HG03175 (cell line): Measurements from ENCODE around the gene WDR35.
"Not testable (repeated sequence)": the region's sequence is repeated elsewhere in the genome, so short reads cannot be mapped to it uniquely, and the experiment has no call there.

Experiments
- ATAC-seq: cut with Tn5 transposase; IDR thresholded peaks from one replicate; pipeline ENCODE4 v1.9.1; 2021; ENCODE audit warnings: mild to moderate bottlenecking, moderate library complexity; ENCODE audit not compliant: unreplicated experiment

The WDR35 gene

GRCh38 chr2:19897623-19898245, 92.2 kb downstream of the WDR35 start:
- ATAC-seq: no peak

DNA sequence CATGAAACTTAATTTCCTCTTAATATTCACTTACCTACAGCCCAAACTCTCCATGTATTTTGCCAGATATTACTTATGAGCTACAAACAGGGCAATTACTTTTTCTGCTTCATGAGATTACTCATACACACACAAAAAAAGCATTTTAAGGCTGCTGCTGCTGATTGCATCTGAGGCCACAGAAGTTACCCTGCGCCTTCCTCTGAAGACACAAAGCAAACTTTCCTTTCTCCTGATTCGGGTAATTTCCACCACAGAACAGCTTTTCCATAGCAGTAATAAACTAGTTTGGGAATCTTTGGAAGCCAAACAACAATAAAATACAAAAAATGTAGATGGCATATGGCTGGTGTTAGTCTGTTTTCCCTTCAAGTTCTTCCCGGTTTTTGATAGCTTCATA, 94.4 kb downstream of the WDR35 start:
- ATAC-seq: no peak

DNA sequence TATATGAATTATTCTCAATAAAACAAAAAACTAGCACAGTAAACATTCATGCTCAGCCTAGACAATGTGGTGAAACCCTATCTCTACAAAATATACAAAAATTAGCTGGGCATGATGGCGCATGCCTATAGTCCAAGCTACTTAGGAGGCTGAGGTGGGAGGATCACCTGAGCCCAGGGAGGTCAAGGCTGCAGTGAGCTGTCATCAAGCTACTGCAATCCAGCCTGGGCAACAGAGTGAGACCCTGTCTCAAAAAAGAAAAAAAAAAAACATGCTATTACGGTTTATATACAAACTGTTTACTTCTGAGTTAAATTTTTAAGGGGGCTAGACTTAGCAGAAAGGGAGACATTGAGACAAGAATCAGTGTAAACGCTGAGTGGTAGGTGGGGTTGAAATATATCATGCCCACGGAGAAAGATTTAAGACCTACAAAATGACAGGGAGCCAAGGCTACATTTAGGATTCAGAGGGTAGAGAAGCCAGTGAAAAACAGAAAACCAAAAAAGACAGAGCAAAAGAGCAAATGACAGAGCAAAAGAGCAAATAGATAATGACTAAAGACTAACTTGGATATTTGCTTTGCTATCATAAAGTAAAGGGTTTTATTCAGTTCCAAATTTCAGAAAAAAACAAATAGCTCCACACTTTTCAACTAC, 95.6 kb downstream of the WDR35 start:
- no peak for ATAC-seq

DNA sequence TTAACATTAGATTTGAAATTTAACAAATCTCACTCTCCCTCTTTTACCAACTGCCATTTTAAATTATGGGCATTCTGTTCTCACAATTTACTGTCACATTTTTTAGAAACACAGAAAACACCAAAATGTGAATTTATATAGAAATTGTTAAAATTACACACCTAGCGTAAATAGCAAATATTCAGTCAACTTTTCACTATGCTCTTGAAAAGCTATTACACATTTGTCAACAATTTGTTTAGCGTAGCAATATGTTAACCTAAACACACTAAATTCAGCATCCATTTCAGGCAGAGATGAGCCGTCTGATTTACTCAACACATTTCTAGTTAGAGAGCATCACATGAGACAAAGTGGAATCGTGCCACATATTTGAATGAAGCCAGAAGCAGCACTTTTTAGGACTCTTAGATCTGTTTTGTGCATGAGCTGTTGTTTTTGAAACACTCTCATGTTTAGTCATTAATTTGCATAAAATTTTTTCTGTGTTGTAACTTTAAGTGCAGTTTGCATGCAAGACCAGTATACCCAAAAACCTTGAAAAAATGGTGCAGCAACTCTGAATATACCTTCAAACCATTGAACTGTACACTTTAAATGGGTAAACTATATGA, 96.3 kb downstream of the WDR35 start:
- peak; percentile 84 for ATAC-seq

- not testable (repeated sequence) for ATAC-seq
Measured at GRCh38 chr2:19891971-19892370, 97.9 kb downstream of the WDR35 start.

- ATAC-seq: no peak
Measured at GRCh38 chr2:19890104-19890503, 99.8 kb downstream of the WDR35 start.

DNA sequence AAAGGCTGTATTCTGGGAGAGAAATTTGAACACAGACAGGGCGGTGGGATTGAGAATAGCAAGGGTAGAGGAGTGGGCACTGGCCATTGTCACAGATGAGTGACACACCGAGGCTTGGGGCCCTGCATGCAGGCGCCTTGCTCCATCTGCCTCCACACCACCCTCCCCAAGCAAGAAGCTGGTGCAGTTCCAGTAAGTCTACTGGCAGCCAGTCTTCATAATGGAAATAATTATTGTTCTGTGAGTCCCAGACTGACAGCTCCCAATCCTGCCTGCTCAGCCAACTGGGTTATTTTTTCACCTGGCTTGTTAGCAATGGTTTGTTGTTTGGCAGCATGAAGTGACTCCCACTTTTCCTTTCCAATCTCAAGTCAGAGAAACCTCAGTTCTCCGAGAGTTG, 101.1 kb downstream of the WDR35 start:
- ATAC-seq: no peak

DNA sequence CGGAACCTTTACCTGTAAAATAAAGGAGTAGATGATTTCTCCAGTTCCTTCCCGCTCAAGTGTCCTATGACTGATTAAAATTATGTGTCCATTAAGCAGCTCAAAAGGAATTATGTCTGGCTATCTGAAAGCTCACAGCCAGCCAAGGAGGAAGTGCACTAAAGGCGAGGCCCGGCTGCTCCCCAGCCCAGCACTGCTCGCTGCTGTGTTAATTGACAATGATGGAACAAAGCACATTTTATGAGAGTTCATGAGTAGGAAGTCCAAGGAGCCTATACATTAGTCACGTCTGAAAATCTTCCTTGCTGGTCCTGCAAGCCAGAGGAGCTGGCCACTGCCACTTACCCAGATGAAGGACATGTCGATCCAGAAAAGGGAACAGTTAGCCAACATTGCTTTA, 102.4 kb downstream of the WDR35 start:
- ATAC-seq: no peak

- no peak for ATAC-seq
Measured at GRCh38 chr2:19886261-19886660, 103.6 kb downstream of the WDR35 start.

DNA sequence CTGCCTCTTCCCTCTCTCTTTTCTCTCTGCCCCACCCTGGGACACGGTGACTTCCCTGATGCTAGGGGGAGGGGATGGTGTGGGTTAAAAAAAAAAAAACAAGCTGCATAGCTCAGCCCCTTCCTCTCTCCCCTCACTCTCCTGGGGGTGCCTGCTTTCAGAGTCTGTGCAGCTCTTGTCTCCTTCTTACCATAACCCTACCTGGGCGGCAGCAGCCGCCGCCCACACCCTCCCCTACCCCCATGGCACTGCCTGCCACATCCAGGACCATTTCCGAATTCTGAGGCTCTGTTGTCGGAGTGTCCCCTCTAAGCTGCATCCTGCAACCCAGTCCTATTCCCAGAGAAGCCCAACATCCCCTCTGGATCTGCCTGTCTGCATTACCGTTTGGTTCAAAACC, 104.1 kb downstream of the WDR35 start:
- no peak for ATAC-seq

- no peak for ATAC-seq
Measured at GRCh38 chr2:19883971-19884720, 105.8 kb downstream of the WDR35 start.

- ATAC-seq: no peak
Measured at GRCh38 chr2:19883486-19883885, 106.4 kb downstream of the WDR35 start.

DNA sequence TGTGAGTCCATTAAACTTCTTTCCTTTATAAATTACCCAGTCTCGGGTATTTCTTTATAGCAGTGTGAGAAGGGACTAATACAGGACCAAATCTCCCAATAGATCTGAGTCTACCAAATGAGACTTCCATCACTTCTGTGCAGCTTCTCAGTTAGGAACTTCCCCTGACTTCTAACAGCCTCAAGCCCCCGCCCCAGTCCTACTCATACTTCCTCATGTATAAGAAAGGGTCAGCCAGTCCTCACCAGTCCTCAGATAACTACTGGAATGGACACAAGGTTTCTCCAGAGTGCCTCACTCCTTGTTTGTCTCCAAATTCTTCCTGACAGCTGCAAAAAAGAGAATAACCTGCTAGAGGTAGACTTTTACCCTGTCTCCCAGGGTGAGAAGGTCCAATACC, 107.6 kb downstream of the WDR35 start:
- ATAC-seq: no peak

- ATAC-seq: no peak
Measured at GRCh38 chr2:19881908-19882265, 108.0 kb downstream of the WDR35 start.

- no peak for ATAC-seq
Measured at GRCh38 chr2:19881221-19881907, 108.5 kb downstream of the WDR35 start.

- not testable (repeated sequence) for ATAC-seq
Measured at GRCh38 chr2:19880191-19880590, 109.7 kb downstream of the WDR35 start.

GRCh38 chr2:19879120-19879519, 110.8 kb downstream of the WDR35 start:
- ATAC-seq: no peak

- ATAC-seq: no peak
Measured at GRCh38 chr2:19878268-19879046, 111.4 kb downstream of the WDR35 start.

- no peak for ATAC-seq
Measured at GRCh38 chr2:19876751-19877150, 113.2 kb downstream of the WDR35 start.

- no peak for ATAC-seq
Measured at GRCh38 chr2:19875280-19875679, 114.6 kb downstream of the WDR35 start.
